Superior temporal gyrus (tissue), 1 donor: ENCODE measurements around the gene SAA4.
"Not testable (repeated sequence)": the region's sequence is repeated elsewhere in the genome, so short reads cannot be mapped to it uniquely, and the experiment has no call there.

Experiments used
- DNase-seq: peaks from one replicate; pipeline ENCODE4 v3.0.0-alpha.2; 2016; ENCODE audit errors: extremely low spot score

Gene SAA4

DNA sequence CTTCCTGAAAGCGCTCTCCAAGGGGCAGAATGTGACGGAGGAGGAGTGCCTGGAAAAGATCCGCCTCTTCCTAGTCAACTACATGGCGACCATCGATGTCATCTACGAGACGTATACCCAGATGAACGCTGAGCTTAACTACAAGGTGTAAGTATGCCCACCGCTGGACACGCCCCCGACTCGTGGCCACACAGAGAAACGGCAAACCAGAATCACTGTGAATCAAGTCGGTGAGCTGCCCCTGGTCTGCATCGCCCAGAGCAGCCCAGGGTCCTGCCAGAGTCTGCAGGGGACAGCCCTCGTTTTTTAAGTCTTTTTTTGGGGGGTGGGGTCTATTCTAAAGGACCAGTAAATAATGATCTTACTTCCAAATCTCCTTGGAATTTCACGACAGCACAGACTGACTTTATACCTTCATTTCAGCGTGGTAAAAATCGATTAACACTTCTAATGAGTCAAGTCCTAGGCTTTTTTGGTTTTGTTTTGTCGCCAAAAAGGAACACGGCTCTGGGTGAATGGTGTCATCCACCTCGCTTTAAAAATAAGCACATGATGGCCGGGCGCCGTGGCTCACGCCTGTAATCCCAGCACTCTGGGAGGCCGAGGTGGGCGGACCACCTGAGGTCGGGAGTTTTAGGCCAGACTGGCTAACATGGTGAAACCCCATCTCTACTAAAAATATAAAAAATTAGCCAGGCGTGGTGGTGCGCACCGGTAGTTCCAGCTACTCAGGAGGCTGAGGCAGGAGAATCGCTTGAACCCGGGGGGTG, 46.9 kb downstream of the SAA4 start:
- DNase-seq, result not testable (repeated sequence)

GRCh38 chr11:18188796-18189195, 47.8 kb downstream of the SAA4 start:
- no peak for DNase-seq
